ACHN (cell line): Measurements from ENCODE around the gene SRSF12.

Experiments used
- DNase-seq: peaks from one replicate; pipeline ENCODE4 v3.0.0-alpha.2; 2015
- in situ Hi-C: cut with HindIII; loops from 2 replicates; pipeline ENCODE4 v1.10.0; 2017; ENCODE audit warnings: low sequenced_read_pairs, low pct_ligation_motif_present, low pct_unique_long_range_greater_than_20kb

The SRSF12 gene

DNA sequence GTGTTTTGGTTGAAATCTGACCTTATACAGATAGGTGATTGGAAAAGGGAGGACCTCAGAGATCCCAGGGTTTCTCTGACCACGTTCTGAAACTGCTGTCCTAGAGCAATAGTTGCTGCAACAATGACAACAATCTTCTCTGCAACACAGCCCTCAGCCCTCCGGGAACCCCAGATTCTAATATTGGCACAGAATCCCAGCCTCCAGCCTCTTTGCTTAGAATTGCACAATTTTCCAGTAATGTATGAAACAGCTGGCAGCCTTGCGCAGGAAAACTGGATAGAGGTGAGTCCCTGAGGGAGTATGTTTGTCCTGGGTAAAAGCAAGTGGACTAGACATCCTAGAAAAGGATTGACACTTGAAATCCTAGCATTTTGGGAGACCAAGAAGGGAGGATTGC, 67.7 kb downstream of the SRSF12 start:
- in situ Hi-C loops, result no loop called here
- DNase-seq, result no peak

DNA sequence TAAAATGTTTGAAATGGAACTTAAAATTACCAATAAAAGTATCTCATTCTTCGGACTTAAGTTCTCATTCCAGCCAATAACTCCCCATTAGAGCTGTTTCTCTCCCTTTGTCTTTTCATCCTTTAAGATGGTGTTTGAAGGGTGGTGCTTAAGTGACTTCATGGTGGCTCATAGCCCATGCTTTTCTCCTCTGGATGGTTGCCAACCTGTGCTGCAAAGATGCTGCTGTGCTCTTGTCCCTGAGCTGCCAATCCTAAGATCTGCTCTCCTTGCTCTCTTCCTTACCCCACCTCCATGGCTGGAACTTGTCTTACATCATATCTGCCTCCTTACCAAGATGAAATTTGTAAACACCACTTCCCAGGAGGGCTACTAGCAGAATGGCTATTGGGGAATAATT, 68.9 kb downstream of the SRSF12 start:
- in situ Hi-C loops, result no loop called here
- DNase-seq, result no peak

DNA sequence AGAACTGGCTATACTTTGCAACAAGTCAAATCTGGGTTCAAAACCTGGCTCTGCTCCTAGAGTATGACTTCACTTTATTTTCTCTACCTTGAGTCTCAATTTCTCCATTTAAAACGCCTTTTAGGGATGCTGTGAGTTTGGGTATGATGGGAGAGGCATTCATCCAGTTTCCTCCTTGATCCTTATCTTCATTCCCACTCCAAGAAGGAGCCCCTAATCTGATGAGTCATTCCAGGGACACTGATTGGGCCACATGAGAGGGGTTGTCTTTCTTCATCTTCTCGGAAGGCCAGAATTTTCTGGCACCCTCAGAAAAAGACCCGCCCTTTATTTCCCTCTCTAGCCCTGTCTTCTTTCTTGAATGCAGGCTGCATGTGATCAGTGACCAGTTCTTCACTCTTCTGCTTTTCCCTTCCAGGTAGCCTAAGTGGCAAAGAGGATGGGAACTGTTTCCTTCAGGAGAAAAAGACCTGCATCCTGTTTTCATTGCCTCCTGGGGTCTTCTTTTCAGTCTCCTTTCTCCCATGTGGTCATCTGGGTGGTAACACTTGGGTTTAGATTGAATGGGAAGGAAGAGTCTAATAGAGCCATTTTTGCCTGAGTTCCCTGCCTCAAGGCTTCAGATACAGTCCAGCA, 69.5 kb downstream of the SRSF12 start:
- no peak for DNase-seq
- in situ Hi-C loops, result no loop called here

- in situ Hi-C loops, result no loop called here
- DNase-seq, result no peak
These were observed 70.4 kb downstream of the SRSF12 start for GRCh38 chr6:89047473-89047872.
